Measurements from ENCODE around the gene DSC2. TPM values are rescaled to one million over a fixed set of nuclear protein-coding genes. Genes with fewer than 3 reads are reported as not detected.
A peak's percentile ranks its signal among the peaks of the same experiment; 100 is the strongest.

The DSC2 gene
- total RNA-seq, 1 experiment from 2014 or later, result 22.7 TPM

GRCh38 chr18:31102941-31103340 lies 720 bp upstream of the DSC2 start:
- Mint-ChIP-seq H3K36me3 (ENCODE audit: insufficient read depth, unreplicated experiment) (peaks cover 6% of the 10 kb centered on the region), H3K9me3 (ENCODE audit: unreplicated experiment) (no peaks in the 10 kb centered on the region), H3K27me3 (ENCODE audit: insufficient read depth, unreplicated experiment) (no peaks in the 10 kb centered on the region), H3K4me3 (ENCODE audit: unreplicated experiment) (peak overlapping the region; percentile 83), H3K4me1 (ENCODE audit: low read depth, unreplicated experiment) (peaks cover 17% of the 10 kb centered on the region), H3K27ac (ENCODE audit: unreplicated experiment) (no peak overlapping the region)
- Histone ChIP-seq H3K9me3 (no peaks in the 10 kb centered on the region), H3K4me3 (ENCODE audit: low read depth, low read length) (peak overlapping the region; percentile 69; the same call in 1 of the 2 replicates), H3K36me3 (ENCODE audit: control insufficient read depth, insufficient read depth, low read length) (no peaks in the 10 kb centered on the region), H3K4me1 (no peaks in the 10 kb centered on the region), H3K27me3 (replicated peaks; ENCODE audit: control insufficient read depth, insufficient read depth, low read length) (no peaks in the 10 kb centered on the region)
- no peak for DNase-seq
- intact Hi-C loops (cut with micrococcal nuclease; ENCODE audit: unreplicated experiment), result no loop called here
- ChIA-PET CTCF (no interaction called here), POLR2A (interaction anchor here (0.5 kb wide), 1 partner anchor 208 kb away, joined by 3 read pairs; no protein-coding TSS in a partner anchor)
- TF ChIP-seq CTCF (IDR thresholded peaks at IDR 0.05; ENCODE audit: insufficient read depth in 1 of 2, low read depth in 1 of 2, low read length in 1 of 2, severe bottlenecking in 1 of 2, unreplicated experiment in 1 of 2), result no peak
- BruUV-seq (replicated peaks), result no TSS peak

GRCh38 chr18:31101183-31102024 lies 817 bp downstream of the DSC2 start:
- Mint-ChIP-seq H3K4me3 (ENCODE audit: unreplicated experiment) (peak overlapping the region; percentile 83), H3K27ac (ENCODE audit: unreplicated experiment) (peak overlapping the region; percentile 86), H3K4me1 (ENCODE audit: low read depth, unreplicated experiment) (peaks cover 17% of the 10 kb centered on the region), H3K27me3 (ENCODE audit: insufficient read depth, unreplicated experiment) (no peaks in the 10 kb centered on the region), H3K9me3 (ENCODE audit: unreplicated experiment) (no peaks in the 10 kb centered on the region), H3K36me3 (ENCODE audit: insufficient read depth, unreplicated experiment) (peaks cover 11% of the 10 kb centered on the region)
- intact Hi-C loops (cut with micrococcal nuclease; ENCODE audit: unreplicated experiment), result loop anchor here (1.0 kb wide), 3 partner anchors 106 to 161 kb away; no protein-coding TSS in a partner anchor
- Histone ChIP-seq H3K4me3 (ENCODE audit: low read depth, low read length) (peak overlapping the region; percentile 69), H3K27me3 (replicated peaks; ENCODE audit: control insufficient read depth, insufficient read depth, low read length) (no peaks in the 10 kb centered on the region), H3K4me1 (no peaks in the 10 kb centered on the region), H3K9me3 (no peaks in the 10 kb centered on the region), H3K36me3 (ENCODE audit: control insufficient read depth, insufficient read depth, low read length) (no peaks in the 10 kb centered on the region)
- peak; percentile 61 to 67 for DNase-seq
- ChIA-PET CTCF (no interaction called here), POLR2A (no interaction called here)
- TSS peak; percentile 35 for BruUV-seq (replicated peaks)
- peak in 1 of 2 experiments; percentile 25 for TF ChIP-seq CTCF (IDR thresholded peaks at IDR 0.05; ENCODE audit: insufficient read depth in 1 of 2, low read depth in 1 of 2, low read length in 1 of 2, severe bottlenecking in 1 of 2, unreplicated experiment in 1 of 2)

GRCh38 chr18:31100436-31101182 lies 1.6 kb downstream of the DSC2 start:
- H3K36me3 Mint-ChIP-seq (ENCODE audit: insufficient read depth, unreplicated experiment), result peaks cover 12% of the 10 kb centered on the region
- Histone ChIP-seq H3K36me3 (ENCODE audit: control insufficient read depth, insufficient read depth, low read length) (no peaks in the 10 kb centered on the region), H3K9me3 (no peaks in the 10 kb centered on the region), H3K4me1 (no peaks in the 10 kb centered on the region), H3K27me3 (replicated peaks; ENCODE audit: control insufficient read depth, insufficient read depth, low read length) (no peaks in the 10 kb centered on the region), H3K4me3 (ENCODE audit: low read depth, low read length) (peak overlapping the region; percentile 69)
- peak; percentile 52 to 54 for DNase-seq
- no peak for TF ChIP-seq CTCF (IDR thresholded peaks at IDR 0.05; ENCODE audit: insufficient read depth in 1 of 2, low read depth in 1 of 2, low read length in 1 of 2, severe bottlenecking in 1 of 2, unreplicated experiment in 1 of 2)
- intact Hi-C loops (cut with micrococcal nuclease; ENCODE audit: unreplicated experiment), result loop anchor here (1.0 kb wide), 3 partner anchors 107 to 162 kb away; no protein-coding TSS in a partner anchor
- peak overlapping the region; percentile 86 for H3K27ac Mint-ChIP-seq (ENCODE audit: unreplicated experiment)
- H3K4me1 Mint-ChIP-seq (ENCODE audit: low read depth, unreplicated experiment), result peaks cover 25% of the 10 kb centered on the region
- CTCF ChIA-PET, result no interaction called here
- BruUV-seq (replicated peaks), result TSS peak; percentile 28
- H3K9me3 Mint-ChIP-seq (ENCODE audit: unreplicated experiment), result no peaks in the 10 kb centered on the region
- POLR2A ChIA-PET, result interaction anchor here (0.5 kb wide), 1 partner anchor 842 kb away, joined by 6 read pairs; the partner anchor contains the start of gene TRAPPC8
- H3K27me3 Mint-ChIP-seq (ENCODE audit: insufficient read depth, unreplicated experiment), result no peaks in the 10 kb centered on the region
- H3K4me3 Mint-ChIP-seq (ENCODE audit: unreplicated experiment), result peak overlapping the region; percentile 83
